IPS-18a (cell line): ENCODE data around the gene ADAP1.

ENCODE experiments used
- H3K27ac ChIP-seq: one replicate; pipeline ENCODE4 v1.5.1; 2013; ENCODE audit warnings: low read length
- H3K27me3 ChIP-seq: one replicate; pipeline ENCODE4 v1.6.1; 2013; ENCODE audit warnings: mild to moderate bottlenecking, low read length; ENCODE audit not compliant: control insufficient read depth, insufficient read depth
- H3K36me3 ChIP-seq: one replicate; pipeline ENCODE4 v1.6.1; 2013; ENCODE audit warnings: low read depth, low read length; ENCODE audit not compliant: control insufficient read depth
- H3K4me1 ChIP-seq: one replicate; pipeline ENCODE4 v1.6.1; 2013; ENCODE audit warnings: low read depth, low read length; ENCODE audit not compliant: control insufficient read depth
- H3K4me3 ChIP-seq: one replicate; pipeline ENCODE4 v1.5.1; 2013; ENCODE audit warnings: low read length
- H3K9ac ChIP-seq: one replicate; pipeline ENCODE4 v1.6.1; 2013; ENCODE audit warnings: mild to moderate bottlenecking, low read length, moderate library complexity
- H3K9me3 ChIP-seq: one replicate; pipeline ENCODE4 v1.6.1; 2013; ENCODE audit warnings: low read depth, low read length; ENCODE audit not compliant: control insufficient read depth

Gene ADAP1

GRCh38 chr7:855686-856369 is 98.7 kb downstream of the ADAP1 start:
- no peak overlapping the region for H3K9ac ChIP-seq
- H3K27ac ChIP-seq = no peak overlapping the region
- H3K36me3 ChIP-seq = peaks cover 81% of the 10 kb centered on the region
- no peak overlapping the region for H3K4me3 ChIP-seq
- no peaks in the 10 kb centered on the region for H3K27me3 ChIP-seq
- no peaks in the 10 kb centered on the region for H3K9me3 ChIP-seq
- H3K4me1 ChIP-seq = no peaks in the 10 kb centered on the region

GRCh38 chr7:854118-854775 is 100.2 kb downstream of the ADAP1 start:
- Histone ChIP-seq H3K9me3 (no peaks in the 10 kb centered on the region), H3K36me3 (peaks cover 72% of the 10 kb centered on the region), H3K27me3 (no peaks in the 10 kb centered on the region), H3K4me1 (no peaks in the 10 kb centered on the region), H3K4me3 (no peak overlapping the region), H3K27ac (no peak overlapping the region), H3K9ac (no peak overlapping the region)

GRCh38 chr7:853366-854117 is 100.9 kb downstream of the ADAP1 start:
- H3K4me1 ChIP-seq = no peaks in the 10 kb centered on the region
- H3K9ac ChIP-seq = no peak overlapping the region
- H3K27ac ChIP-seq = no peak overlapping the region
- no peak overlapping the region for H3K4me3 ChIP-seq
- H3K9me3 ChIP-seq = no peaks in the 10 kb centered on the region
- H3K36me3 ChIP-seq = peaks cover 71% of the 10 kb centered on the region
- H3K27me3 ChIP-seq = no peaks in the 10 kb centered on the region

- Histone ChIP-seq H3K4me3 (no peak overlapping the region), H3K27ac (no peak overlapping the region), H3K4me1 (no peaks in the 10 kb centered on the region), H3K9me3 (no peaks in the 10 kb centered on the region), H3K9ac (no peak overlapping the region), H3K27me3 (no peaks in the 10 kb centered on the region), H3K36me3 (peaks cover 53% of the 10 kb centered on the region)
Observed at GRCh38 chr7:851204-851603, 103.3 kb downstream of the ADAP1 start.

- Histone ChIP-seq H3K36me3 (peaks cover 44% of the 10 kb centered on the region), H3K4me3 (no peak overlapping the region), H3K27me3 (no peaks in the 10 kb centered on the region), H3K9me3 (no peaks in the 10 kb centered on the region), H3K4me1 (no peaks in the 10 kb centered on the region), H3K9ac (no peak overlapping the region), H3K27ac (no peak overlapping the region)
Observed at GRCh38 chr7:849781-850180, 104.7 kb downstream of the ADAP1 start.

GRCh38 chr7:849145-849544 is 105.3 kb downstream of the ADAP1 start:
- Histone ChIP-seq H3K27me3 (no peaks in the 10 kb centered on the region), H3K36me3 (peaks cover 45% of the 10 kb centered on the region), H3K9ac (no peak overlapping the region), H3K27ac (no peak overlapping the region), H3K4me1 (no peaks in the 10 kb centered on the region), H3K4me3 (no peak overlapping the region), H3K9me3 (no peaks in the 10 kb centered on the region)
